Esophagus muscularis mucosa (tissue), 4 donors: Measurements from ENCODE around the gene CYBC1. TPM values are rescaled to one million over a fixed set of nuclear protein-coding genes. Genes with fewer than 3 reads are reported as not detected.

Experiments used
- DNase-seq: peaks from one replicate; pipeline ENCODE4 v3.0.0-alpha.2; 2017; ENCODE audit errors: extremely low spot score
- H3K27ac ChIP-seq, 4 donors: fragments of 200-600 bp; sonication (generic); replicated peaks in 1 of 4; 1 replicate in 3 of 4; 2 replicates in 1 of 4; pipeline ENCODE4 v1.5.1; 2016 to 2019; ENCODE audit warnings: mild to moderate bottlenecking in 1 of 4
- H3K27me3 ChIP-seq, 4 donors: fragments of 200-600 bp; sonication (generic); one replicate each; pipeline versions ENCODE4 v1.5.1 to v1.6.0; 2016 to 2019
- H3K36me3 ChIP-seq, 4 donors: fragments of 200-600 bp; sonication (generic); one replicate each; pipeline ENCODE4 v1.5.1; 2016 to 2019
- H3K4me1 ChIP-seq, 4 donors: fragments of 200-600 bp; sonication (generic); one replicate each; pipeline ENCODE4 v1.5.1; 2016 to 2019
- H3K4me3 ChIP-seq, 4 donors: fragments of 200-600 bp; sonication (generic); 1 replicate in 2 of 4; 2 replicates in 2 of 4; pipeline ENCODE4 v1.5.1; 2016 to 2019; ENCODE audit warnings: mild to moderate bottlenecking in 4 of 4, moderate library complexity in 1 of 4
- H3K9me3 ChIP-seq, 4 donors: fragments of 200-600 bp; sonication (generic); 1 replicate in 3 of 4; 2 replicates in 1 of 4; pipeline ENCODE4 v1.5.1; 2016 to 2019
- EP300 ChIP-seq: sonication (generic); formaldehyde crosslinking; IDR thresholded peaks from one replicate; pipeline ENCODE4 v1.6.1; 2017; ENCODE audit warnings: antibody characterized with exemption
- POLR2A ChIP-seq: fragments of 450-650 bp; IDR thresholded peaks from one replicate; pipeline ENCODE4 v1.6.1; 2017; ENCODE audit warnings: antibody characterized with exemption, moderate library complexity, mild to moderate bottlenecking, low read depth
- POLR2AphosphoS5 ChIP-seq, 2 donors: sonication (generic); formaldehyde crosslinking; IDR thresholded peaks; one replicate each; pipeline ENCODE4 v1.6.1; 2017; ENCODE audit warnings: antibody characterized with exemption in 2 of 2
- WGBS: methylation state at CpG from one replicate; pipeline ENCODE4 v1.1.5; 2018; 5-methylcytosine and 5-hydroxymethylcytosine counted together
- intact Hi-C: fragments of 100-400 bp; cut with DNase I; formaldehyde crosslinking; loops from one replicate; pipeline ENCODE4 v1.15.1; 2023
- total RNA-seq, 4 donors: library from RNA; depleted of rRNA; stranded (reverse); fragments of >200 nt; gene quantifications; one replicate each; pipeline versions ENCODE4 v1.1.0 to v1.2.1, GENCODE V29; 2016
- TF ChIP-seq, protein P1 (sequence below), 3 experiments: fragments of 200-600 bp in 2 of 3; fragments of 450-650 bp in 1 of 3; sonication (generic) in 2 of 3; IDR thresholded peaks; one replicate each; pipeline ENCODE4 v1.5.1; 2017 to 2019; ENCODE audit warnings: antibody characterized with exemption in 3 of 3, mild to moderate bottlenecking in 2 of 3, moderate library complexity in 1 of 3

CYBC1 gene
- total RNA-seq, 4 donors from 2014 or later: 40.7 to 78.3 (median 69.7) TPM

DNA sequence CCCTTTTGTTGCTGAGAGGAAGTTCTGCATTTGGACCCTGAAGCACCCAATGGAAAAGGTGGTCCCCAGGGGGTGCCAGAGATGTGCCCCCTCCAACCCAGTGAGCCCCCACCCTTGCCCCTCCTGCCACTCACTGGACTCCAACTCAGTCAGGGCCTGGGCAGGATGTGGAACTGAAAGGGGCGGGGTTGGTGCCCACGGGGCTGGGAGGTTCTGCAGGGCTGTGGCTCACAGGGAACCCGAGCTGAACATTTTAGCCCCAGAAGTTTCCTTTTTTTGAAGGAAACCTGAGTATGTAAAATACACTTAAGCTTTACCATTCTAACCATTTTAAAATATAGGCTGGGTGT, 16.4 kb downstream of the CYBC1 start:
- no peak for TF ChIP-seq POLR2A
- TF ChIP-seq EP300: no peak
- TF ChIP-seq POLR2AphosphoS5 (IDR thresholded peaks at IDR 0.05): no peak
- TF ChIP-seq, protein P1, sequence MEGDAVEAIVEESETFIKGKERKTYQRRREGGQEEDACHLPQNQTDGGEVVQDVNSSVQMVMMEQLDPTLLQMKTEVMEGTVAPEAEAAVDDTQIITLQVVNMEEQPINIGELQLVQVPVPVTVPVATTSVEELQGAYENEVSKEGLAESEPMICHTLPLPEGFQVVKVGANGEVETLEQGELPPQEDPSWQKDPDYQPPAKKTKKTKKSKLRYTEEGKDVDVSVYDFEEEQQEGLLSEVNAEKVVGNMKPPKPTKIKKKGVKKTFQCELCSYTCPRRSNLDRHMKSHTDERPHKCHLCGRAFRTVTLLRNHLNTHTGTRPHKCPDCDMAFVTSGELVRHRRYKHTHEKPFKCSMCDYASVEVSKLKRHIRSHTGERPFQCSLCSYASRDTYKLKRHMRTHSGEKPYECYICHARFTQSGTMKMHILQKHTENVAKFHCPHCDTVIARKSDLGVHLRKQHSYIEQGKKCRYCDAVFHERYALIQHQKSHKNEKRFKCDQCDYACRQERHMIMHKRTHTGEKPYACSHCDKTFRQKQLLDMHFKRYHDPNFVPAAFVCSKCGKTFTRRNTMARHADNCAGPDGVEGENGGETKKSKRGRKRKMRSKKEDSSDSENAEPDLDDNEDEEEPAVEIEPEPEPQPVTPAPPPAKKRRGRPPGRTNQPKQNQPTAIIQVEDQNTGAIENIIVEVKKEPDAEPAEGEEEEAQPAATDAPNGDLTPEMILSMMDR (IDR thresholded peaks at IDR 0.05): no peak
- H3K4me1 ChIP-seq: no peaks in the 10 kb centered on the region
- no peak overlapping the region for H3K27ac ChIP-seq
- no peaks in the 10 kb centered on the region for H3K27me3 ChIP-seq
- DNase-seq: no peak
- no peak overlapping the region for H3K4me3 ChIP-seq
- intact Hi-C loops: no loop called here
- peaks cover 0 to 65% (median 26%) of the 10 kb centered on the region in 4 donors for H3K36me3 ChIP-seq
- H3K9me3 ChIP-seq: no peaks in the 10 kb centered on the region
- 43% methylated on average over 3 of the region's 3 CpGs for WGBS

DNA sequence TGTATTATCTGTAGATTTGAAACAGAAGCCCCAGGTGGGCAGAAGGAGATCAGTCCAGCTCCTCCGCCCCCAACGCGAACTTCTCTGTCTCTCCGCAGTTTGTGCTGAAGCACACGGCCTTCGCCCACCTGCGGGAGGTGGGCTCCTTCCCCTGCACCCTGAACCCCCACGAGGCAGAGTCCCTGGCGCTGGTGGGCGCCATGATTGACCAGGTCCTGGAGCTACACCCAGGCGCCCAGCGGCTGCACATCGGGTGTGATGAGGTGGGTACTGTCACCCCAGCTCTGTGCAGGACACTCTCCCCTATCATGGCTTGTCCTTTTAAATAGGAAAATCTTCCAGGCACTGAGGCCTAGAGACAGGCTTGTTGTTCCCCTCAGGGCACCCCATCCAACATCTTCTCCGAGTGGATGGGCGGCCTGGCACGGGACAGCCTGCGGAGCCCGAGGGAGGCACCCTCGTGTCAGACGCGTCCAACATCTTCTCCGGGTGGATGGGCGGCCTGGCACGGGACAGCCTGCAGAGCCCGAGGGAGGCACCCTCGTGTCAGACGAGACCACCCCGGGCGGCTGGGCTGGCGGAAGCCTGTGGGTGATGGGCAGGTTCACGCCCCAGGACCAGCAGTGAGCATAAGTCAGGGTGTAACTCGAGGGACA, 16.9 kb downstream of the CYBC1 start:
- no peaks in the 10 kb centered on the region for H3K27me3 ChIP-seq

DNA sequence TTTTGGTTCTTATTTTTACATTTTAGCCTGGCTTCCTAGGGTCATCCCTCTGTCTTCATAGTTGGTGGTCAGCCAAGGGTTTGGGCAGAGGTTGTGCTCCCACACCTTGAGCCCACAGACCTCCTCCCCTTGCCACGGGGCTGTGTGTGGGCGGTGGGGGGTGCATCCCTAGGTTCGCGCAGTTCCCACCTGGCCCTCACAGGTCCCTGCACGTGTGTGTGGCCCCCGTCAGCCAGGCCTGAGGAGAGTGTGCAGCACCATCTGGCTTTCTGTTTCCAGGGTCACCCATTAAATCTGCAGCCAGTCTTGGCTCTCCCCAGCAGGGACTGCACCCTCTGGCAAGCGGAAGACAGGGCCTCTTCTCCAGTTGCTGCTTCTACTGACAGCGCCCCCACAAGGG, 18.5 kb downstream of the CYBC1 start:
- intact Hi-C loops: no loop called here
- no peak for DNase-seq
- Histone ChIP-seq H3K36me3 (peaks cover 0 to 59% (median 17%) of the 10 kb centered on the region in 4 donors), H3K27ac (no peak overlapping the region), H3K9me3 (no peaks in the 10 kb centered on the region), H3K4me3 (no peak overlapping the region), H3K27me3 (no peaks in the 10 kb centered on the region), H3K4me1 (no peaks in the 10 kb centered on the region)
- WGBS: 87% methylated on average over 6 of the region's 8 CpGs
- TF ChIP-seq POLR2A: no peak
- TF ChIP-seq, protein P1 (IDR thresholded peaks at IDR 0.05): no peak
- no peak for TF ChIP-seq EP300
- TF ChIP-seq POLR2AphosphoS5 (IDR thresholded peaks at IDR 0.05): no peak

More for the DNA sequence above, 16.9 kb downstream of the CYBC1 start:
- DNase-seq: no peak
- intact Hi-C loops: no loop called here
- no peak overlapping the region for H3K4me3 ChIP-seq
- 93% methylated on average over 16 of the region's 32 CpGs for WGBS
- H3K27ac ChIP-seq: no peak overlapping the region
- H3K4me1 ChIP-seq: no peaks in the 10 kb centered on the region
- no peak for TF ChIP-seq EP300
- no peak for TF ChIP-seq POLR2AphosphoS5 (IDR thresholded peaks at IDR 0.05)
- TF ChIP-seq, protein P1 (IDR thresholded peaks at IDR 0.05): no peak
- no peak for TF ChIP-seq POLR2A
- H3K9me3 ChIP-seq: no peaks in the 10 kb centered on the region
- H3K36me3 ChIP-seq: peaks cover 0 to 64% (median 26%) of the 10 kb centered on the region in 4 donors

DNA sequence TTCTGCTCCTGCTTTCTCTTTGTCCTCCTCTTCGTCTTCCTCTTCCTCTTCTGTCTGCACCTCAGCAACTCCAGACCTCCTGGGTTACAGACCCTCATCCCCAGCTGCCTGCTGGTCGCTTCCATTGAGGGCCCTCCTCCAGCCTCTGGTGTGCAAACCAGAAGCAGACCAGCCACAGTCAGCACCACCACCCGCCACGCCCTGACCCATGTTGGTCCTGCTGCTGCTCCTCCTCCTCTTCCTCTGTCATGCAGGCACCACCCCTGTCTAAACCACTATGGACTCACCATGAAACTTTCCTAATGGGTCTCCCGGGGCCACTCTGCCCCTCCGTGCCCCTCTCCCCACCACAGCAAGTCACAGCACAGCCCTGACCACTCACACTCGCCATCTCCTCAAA, 20.7 kb downstream of the CYBC1 start:
- 70% methylated on average over 7 of the region's 7 CpGs for WGBS
- Histone ChIP-seq H3K27me3 (no peaks in the 10 kb centered on the region), H3K27ac (no peak overlapping the region), H3K9me3 (no peaks in the 10 kb centered on the region), H3K36me3 (peaks cover 0 to 37% (median 3%) of the 10 kb centered on the region in 4 donors), H3K4me1 (no peaks in the 10 kb centered on the region), H3K4me3 (no peak overlapping the region)
- TF ChIP-seq POLR2AphosphoS5 (IDR thresholded peaks at IDR 0.05): no peak
- TF ChIP-seq, protein P1 (IDR thresholded peaks at IDR 0.05): no peak
- no peak for TF ChIP-seq POLR2A
- no peak for TF ChIP-seq EP300
- intact Hi-C loops: no loop called here
- DNase-seq: no peak

DNA sequence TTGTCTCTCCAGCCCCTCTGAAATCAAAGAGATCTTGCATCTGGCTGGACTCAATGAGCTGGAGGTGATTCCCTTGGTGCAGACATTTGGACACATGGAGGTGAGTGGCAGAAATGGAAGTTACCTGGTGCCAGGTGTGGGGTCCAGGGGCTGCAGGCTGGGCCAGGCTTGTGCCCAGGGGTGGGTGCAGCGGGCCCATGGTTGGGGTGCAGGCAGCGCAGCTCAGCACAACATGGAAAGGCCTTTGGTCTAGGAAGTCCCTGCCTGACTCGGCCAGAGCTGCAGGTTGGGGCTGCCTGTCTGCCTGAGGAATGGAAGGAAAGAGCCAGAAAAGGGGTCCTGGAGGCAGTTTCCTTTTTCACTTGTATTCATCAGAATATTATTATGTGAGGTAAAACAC, 22.0 kb downstream of the CYBC1 start:
- 95% methylated on average over 3 of the region's 3 CpGs for WGBS
- DNase-seq: no peak
- H3K9me3 ChIP-seq: no peaks in the 10 kb centered on the region
- no peak overlapping the region for H3K4me3 ChIP-seq
- H3K27me3 ChIP-seq: no peaks in the 10 kb centered on the region
- H3K27ac ChIP-seq: no peak overlapping the region
- no peaks in the 10 kb centered on the region for H3K4me1 ChIP-seq
- peaks cover 0 to 27% (median 3%) of the 10 kb centered on the region in 4 donors for H3K36me3 ChIP-seq
- intact Hi-C loops: no loop called here
- TF ChIP-seq, protein P1 (IDR thresholded peaks at IDR 0.05): no peak
- TF ChIP-seq POLR2AphosphoS5 (IDR thresholded peaks at IDR 0.05) (no peak), EP300 (no peak), POLR2A (no peak)
